Activated CD4-positive, alpha-beta T cell treated with anti-CD3 and anti-CD28 coated beads, Interleukin-2, Interleukin-6, amounts not matched to agents 100 ng/mL and 50 ng/mL, durations not matched to agents 16 hours and 8 hours (primary cell): ENCODE data around the gene KATNAL1.
A peak's percentile ranks its signal among the peaks of the same experiment; 100 is the strongest.
"Not testable (repeated sequence)": the region's sequence is repeated elsewhere in the genome, so short reads cannot be mapped to it uniquely, and the experiment has no call there.

Experiments used
- DNase-seq: peaks from one replicate; pipeline ENCODE4 v3.0.0-alpha.2; 2020

KATNAL1 gene

DNA sequence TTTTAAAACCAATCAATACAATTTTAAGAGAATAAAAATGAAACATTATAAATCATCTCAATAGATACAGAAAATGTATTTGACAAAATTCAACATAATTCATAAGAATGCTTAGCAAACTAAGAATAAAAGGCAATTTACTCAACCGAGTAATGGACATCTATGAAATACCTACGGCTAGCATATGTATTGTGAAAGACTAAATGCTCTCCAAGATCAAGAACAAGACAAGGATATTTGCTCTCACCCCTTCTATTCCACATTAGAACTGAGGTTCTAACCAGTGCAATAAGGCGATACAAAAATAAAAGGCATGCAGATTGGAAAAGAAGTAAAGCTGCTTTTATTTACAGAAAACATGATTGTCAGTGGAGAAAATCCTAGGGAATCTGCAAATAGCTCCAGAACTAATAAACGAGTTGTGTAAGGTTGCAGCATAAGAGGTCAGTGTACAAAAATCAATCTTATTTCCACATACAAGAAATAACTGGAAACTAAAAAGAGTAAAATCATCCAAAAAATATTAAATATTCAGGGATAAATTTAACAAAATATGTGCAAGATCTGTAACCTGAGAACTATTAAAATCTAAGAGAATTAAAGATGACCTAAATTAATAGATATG lies 16.4 kb downstream of the KATNAL1 start:
- no peak for DNase-seq

DNA sequence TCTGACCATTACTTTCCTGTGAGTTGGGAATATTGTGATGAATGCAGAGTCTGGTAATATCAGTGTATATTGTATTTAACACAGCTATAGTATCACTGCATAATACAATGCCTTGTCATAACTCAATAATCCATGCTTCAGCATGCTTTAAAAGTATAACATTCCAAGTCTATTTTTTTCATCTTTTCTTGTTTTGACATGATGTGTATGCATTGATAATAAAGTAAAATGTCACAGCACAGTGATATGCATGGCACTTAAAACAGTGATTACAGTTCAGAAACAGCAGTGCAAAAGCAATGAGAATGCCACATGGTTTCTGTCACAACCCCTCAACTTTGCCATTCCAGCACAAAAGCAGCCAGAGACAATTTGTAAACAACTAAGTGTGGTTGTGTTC lies 17.8 kb downstream of the KATNAL1 start:
- DNase-seq = no peak

DNA sequence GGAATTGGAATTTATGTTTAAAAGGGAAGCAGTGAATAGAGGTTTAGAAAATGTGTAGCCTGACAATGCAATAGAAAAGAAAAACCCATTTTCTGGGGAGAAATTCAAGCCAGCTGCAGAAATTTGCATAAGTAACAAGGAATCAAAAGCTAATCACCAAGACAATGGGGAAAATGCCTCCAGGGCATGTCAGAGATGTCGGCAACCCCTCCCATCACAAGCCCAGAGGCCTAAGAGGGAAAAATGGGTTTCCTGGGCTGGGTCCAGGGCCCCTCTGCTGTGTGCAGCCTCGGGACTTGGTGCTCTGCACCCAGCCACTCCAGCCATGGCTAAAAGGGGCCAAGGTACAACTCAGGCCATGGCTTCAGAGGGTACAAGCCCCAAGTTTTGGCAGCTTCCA lies 21.3 kb downstream of the KATNAL1 start:
- DNase-seq = not testable (repeated sequence)

DNA sequence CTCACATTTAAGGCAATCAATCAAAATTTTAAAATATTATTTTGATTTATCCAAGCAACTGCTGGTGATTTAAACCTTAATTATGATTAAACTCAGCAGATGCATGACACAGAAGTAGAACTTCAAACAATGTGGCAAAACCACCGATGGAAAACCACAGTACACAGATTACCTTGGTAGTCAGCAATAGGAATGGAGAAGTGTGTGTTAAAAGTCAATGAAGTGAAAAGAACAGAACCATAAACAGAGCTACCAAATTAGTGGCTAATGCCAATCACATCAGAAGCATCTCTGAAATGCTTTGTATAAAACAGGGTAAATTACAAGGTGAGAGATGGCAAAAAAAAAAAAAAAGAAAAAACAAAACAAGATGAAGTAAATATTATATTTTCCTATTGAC lies 31.2 kb downstream of the KATNAL1 start:
- peak; percentile 27 for DNase-seq

DNA sequence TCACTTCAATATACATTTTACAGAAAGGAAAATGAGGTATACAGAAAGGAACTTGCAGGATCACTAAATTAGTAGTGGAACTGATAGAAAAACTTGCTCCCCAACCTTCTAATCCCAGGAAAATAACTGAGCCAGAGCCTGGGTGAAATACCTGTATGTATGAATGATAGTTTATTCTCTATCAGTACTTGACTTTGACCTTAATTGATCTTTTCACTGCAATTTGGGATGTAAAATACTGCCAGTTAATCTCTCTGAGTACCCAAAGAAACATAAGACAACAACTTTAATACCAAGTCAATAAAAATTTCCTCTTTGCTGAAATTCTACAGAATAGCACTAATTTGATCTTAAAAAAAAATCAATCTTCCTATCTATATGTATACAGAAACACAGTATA lies 33.3 kb downstream of the KATNAL1 start:
- DNase-seq = no peak

DNA sequence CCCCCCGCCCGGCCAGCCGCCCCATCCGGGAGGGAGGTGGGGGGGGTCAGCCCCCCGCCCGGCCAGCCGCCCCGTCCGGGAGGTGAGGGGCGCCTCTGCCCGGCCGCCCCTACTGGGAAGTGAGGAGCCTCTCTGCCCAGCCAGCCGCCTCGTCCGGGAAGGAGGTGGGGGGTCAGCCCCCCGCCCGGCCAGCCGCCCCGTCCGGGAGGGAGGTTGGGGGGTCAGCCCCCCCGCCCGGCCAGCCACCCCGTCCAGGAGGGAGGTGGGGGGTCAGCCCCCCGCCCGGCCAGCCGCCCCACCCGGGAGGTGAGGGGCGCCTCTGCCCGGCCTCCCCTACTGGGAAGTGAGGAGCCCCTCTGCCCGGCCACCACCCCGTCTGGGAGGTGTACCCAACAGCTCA lies 37.3 kb downstream of the KATNAL1 start:
- not testable (repeated sequence) for DNase-seq

DNA sequence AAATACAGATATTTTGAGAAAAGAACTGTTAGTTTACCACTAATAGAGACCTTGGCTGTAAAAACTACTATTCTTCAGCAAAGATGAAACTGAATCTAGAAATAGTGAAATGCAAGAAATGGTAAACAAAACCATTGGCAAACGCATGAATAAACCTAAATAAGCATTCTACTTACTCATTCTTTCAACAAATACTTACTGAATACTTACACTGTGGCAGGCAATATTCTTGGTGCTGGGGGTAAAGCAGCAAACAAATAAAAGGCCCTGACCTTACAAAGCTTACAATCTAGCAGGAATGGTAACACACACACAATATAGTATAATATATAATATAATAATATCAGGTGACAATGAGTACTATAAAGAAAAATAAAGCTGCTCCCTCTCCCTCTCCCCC lies 38.7 kb downstream of the KATNAL1 start:
- no peak for DNase-seq

DNA sequence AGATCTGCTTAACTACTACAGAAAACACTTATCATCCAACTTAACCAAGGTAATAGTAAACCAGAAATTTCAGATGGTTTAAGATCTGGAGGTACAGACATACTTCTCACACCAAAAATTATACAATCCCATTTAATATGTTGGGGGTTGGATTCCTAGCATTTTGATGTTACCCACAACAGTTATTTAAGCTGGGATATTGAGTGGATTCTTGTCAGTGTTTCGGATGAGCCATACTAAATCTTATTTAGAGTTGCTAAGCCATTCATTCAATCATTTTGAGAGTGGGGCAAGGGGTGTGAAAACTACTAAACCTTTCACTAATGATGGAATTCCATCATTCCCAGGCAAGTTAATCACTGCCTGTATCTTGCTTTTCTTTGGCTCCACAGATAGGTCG lies 40.6 kb downstream of the KATNAL1 start:
- DNase-seq = no peak

DNA sequence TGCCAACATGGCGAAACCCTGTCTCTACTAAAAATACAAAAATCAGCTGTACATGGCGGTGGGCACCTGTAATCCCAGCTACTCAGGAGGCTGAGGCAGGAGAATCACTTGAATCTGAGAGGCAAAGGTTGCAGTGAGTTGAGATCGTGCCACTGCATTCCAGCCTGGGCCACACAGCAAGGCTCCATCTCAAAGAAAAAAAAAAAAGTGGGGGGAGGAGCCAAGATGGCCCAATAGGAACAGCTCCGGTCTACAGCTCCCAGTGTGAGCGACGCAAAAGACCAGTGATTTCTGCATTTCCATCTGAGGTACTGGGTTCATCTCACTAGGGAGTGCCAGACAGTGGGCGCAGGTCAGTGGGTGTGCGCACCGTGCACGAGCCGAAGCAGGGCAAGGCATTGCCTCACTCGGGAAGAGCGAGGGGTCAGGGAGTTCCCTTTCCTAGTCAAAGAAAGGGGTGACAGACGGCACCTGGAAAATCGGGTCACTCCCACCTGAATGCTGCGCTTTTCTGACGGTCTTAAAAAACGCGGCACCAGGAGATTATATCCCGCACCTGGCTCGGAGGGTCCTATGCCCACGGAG lies 48.1 kb downstream of the KATNAL1 start:
- DNase-seq = not testable (repeated sequence)

DNA sequence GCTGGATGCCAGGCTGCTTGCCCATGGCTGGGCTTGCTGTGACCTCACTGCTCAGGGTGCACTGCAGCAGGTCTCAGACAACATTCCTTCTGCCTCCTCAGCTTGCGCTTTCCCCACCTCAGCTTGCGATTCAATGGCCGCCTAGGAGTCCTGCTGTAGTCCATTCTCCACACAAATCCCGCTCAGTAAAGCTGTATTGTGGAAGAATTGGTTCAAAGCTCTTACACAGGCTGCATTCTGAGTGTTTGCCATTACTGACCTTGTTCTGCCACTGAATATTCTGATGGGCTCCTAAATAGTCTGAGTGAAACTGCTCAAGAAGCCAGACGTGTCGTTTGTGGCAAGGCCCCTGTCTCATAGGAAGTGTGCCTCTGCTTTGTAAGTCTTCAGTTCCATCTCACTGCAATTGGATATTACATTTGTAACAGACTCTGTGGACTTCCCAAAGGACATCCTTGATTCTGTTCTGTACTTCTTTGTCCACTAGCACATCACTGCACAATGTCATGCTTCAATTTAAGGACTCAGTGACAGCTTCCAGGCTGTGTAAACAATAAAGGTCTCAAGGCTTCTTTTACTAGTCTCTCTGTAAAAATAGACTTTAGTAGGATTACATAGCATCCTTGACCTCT lies 49.8 kb downstream of the KATNAL1 start:
- no peak for DNase-seq

DNA sequence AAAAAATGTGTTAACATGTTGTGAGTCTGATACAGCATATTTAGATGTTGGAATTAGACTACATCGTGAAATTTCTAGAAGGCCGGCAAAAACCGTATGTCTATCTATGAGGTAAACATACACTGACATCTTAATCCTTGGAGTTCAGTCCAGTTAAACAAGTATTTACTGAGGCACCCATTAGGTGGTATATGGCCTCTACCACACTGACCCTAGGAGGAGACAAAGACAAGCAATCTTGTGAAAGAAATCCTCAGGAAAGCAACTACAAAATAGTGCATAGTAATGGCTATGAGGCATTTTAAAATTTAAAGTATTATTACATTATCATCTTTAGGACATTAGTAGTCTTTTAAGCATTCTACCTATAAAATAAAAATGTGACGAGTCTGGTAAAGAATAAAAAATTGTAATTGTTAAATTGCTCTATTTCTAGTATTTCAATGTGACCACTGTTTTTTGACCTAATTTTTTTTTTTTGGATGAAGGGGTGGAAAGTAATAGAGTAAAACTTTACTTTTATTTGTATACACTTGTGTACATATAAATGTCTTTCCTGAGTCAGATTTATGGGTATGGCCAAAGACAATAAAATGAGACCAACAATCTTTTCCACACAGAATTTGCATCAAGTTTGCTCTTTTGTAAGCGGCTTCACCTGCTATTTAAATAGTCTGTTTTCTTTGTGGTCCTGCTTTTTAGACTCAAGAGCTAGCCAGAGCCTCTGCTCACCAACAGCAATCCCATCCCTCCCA lies 50.5 kb downstream of the KATNAL1 start:
- DNase-seq = no peak

DNA sequence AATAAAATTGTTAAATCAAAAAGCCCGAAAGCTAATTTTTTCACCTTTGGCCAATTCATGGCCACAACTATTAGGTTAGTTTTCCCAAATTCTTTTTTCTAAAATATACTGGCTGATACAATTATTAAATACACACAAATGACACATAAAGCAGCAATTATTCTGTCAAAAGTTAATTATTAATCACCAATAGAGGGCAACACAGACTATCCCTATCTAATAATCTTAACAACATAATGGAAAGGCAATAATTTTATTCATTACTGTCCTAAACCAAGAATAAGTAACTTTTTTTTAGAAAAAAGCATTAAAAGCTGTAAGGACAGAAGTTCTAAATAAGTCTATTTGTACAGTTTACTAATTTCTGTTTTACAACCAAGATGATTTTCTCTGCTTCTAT lies 51.7 kb downstream of the KATNAL1 start:
- DNase-seq = no peak

DNA sequence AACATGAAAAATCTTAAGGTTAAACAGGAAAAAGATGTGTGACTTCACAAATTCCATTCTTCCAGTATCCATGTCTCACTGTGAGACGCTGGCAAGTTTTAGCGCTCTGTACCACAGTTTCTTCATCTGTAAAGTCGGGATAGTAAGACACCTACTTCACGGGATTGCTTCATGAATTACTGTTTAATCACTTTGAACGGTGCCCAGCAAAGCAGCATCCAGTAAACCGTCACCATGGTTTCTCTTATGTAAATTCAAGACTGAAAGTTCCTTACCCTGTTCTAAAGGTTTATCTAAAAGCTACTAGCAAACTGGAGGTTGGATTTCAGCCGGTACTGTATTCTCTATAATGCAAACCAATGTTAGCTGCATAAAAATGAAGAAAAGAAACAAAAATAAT lies 53.5 kb downstream of the KATNAL1 start:
- DNase-seq = peak; percentile 44

DNA sequence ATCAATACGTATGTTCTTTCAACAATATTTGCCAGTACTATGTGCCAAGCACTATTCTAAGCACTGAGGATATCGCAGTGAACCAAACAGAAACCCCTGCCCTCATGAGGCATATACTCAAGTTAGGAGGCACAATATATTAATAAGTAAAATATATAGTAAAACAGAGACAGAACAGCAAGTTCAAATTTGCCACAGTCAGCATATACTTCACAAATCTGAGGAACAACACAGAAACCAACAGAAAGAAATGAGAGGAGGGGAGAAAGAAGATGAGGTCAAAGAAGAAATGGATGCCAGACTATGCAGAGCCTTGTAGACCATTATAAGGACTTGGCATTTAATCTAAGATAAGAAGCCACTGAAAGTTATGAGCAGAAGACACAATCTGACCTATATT lies 59.9 kb downstream of the KATNAL1 start:
- no peak for DNase-seq

DNA sequence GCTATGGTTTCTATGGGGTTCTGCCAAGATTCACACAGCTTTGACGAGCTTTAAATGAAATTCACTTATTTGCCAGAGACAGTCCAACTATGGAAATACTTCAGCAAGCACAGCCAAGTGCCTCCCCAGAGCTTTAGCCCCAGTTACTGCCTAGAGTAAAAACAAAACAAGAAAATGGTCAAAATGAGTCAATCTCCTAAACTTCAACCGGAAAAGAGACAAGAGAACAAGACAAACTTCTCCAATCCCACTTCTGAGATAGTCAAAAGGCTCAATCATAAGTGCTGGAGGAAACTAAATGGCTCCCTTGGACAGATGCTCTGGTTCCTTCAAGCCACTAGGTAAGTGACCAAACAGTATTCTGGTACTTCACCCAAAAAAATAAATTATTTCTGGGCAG lies 65.8 kb downstream of the KATNAL1 start:
- DNase-seq = peak; percentile 80

DNA sequence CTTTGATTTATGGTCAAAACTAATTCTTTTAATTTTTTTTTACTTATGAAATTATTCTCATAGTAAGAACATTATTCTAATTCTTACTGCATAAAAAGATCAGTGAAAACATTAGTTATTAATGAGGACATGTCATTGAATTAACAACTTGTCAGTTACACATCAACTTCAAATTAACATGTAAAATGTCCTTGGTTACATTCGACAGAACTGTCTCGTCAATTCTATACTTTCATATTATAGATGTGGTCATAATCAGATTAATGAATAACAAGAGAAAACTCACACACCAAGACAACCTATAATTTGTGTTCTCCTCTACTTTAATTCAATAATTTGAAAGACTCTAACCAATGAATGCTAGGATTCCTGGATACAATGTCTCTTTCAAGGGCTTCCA lies 66.7 kb downstream of the KATNAL1 start:
- no peak for DNase-seq

DNA sequence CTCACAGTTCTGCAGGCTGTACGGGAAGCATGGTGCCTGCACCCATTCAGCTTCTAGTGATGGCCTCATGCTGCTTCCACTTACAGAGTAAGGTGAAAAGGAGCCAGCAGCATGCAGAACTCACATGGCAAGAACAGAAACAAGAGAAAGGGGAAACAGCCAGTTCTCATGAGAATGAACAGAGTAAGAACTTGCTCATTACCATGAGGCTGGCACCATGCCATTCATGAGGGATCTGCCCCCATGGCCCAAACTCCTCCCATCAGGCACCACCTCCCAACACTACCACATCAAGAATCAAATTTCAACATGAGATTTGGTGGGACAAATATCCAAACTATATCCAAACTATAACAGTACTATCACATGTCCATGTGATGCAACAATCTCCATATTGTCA lies 72.1 kb downstream of the KATNAL1 start:
- no peak for DNase-seq

DNA sequence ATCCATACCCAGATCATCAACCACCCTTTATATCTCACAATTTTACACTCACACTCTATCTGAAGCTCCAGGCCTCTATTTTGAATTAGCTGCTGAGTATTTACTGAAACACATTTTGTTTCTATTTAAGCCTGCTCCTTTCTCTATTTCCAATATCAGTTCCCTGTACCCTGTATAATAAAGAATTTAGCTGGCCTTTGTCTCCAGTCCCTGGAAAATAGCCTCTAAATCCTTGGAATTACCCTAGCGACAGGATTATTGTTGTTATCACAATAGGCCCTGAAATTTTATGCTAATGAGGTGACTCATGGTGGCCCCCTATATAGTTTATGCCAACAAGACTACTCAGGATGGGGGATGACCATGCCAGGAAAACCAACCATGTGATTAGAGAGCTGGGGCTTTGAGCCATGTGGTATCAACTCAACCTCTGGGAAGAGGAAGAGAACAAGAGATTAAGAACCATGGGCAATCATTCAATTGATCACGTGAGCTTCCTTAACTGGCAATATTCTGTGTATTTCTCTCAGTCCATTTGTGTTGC lies 72.7 kb downstream of the KATNAL1 start:
- no peak for DNase-seq

DNA sequence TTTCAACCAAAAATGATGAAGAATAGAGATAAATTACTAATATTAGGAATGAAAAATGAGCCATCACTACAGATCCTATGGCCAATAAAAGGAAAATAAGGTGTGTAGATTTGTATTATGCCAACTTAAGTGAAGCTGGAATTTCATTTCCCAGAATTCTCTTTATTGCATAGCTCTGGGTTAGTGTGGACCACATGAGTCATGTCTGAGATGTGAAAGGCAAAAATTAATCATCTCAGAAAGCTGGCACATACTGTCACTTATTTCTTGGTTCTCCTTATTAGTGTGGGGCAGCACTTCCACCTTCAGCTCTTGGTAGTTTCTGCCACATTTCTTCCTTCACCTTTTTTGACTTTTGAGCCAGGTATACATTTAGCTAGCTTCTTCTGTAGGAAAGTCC lies 82.6 kb downstream of the KATNAL1 start:
- peak; percentile 80 for DNase-seq

DNA sequence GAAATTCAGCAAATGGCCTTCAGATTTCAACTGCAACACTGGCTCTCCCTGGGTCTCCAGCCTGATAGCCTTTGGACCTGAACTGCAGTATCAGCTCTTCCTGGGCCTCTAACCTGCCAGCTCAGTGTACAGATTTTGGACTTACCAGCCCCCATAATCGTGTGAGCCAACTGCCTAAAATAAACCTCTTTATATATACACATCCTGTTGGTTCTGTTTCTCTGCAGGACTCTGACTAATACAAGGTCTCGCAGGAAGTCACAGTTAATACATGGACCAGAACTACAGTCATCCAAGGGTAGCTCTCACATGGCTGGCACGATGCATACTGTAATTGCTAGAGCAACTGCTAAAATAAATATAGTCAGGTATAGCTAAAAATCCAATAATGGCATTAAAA lies 85.1 kb downstream of the KATNAL1 start:
- DNase-seq = peak; percentile 54

DNA sequence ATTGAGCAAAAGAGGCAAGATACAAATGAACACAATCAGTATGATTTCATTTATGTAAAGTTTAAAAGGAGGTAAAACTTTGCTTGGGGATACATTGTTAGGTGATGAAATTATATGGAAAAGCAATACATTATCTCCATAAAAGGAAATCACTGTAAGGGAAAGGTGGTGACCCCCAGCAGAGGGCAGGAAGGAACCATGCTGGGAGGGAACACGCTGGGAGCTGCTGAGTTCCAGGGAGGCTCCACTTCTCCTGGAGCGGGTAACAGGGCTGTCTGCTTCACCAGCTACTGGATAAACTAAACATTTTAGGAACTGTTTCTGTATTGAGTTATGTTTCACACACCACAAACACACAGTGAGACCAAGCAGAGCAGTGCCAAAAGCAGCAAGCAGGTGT lies 91.2 kb downstream of the KATNAL1 start:
- no peak for DNase-seq

DNA sequence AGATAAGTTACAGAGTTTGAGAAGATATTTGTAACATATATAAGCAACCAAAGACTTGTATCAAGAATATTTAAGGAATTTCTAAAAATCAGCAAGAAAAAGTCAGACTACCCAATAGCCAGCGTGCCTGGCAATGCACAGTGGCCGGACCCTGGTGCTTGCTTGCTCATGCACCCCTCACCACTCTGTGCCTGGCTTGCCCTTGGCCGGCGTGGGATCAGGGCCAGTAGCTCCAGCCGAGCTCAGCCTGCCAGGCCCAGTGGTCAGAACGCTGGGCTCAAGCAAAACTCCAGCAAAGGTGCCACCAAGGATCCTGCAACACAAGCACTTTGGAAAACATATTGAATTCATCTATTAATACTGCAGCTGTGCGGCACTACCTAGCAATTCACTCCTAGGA lies 95.1 kb downstream of the KATNAL1 start:
- no peak for DNase-seq

DNA sequence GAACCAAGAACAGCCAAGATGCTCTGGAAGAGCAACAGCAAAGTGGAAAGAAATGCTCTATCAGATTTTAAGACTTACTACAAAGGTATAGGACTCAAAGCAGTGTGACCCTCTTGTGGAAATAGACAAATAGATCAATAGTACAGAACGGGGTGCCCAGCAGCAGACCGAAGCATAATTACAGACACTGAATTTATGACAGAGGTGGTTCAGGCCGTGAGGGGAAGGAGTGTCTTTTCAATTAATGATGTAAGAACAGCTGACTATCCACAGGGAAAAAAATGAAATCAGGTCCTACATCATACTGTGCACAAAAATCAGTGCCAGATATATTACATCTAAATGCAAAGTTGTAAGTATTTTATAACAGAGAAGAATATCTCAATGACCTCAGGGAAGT lies 95.6 kb downstream of the KATNAL1 start:
- no peak for DNase-seq

DNA sequence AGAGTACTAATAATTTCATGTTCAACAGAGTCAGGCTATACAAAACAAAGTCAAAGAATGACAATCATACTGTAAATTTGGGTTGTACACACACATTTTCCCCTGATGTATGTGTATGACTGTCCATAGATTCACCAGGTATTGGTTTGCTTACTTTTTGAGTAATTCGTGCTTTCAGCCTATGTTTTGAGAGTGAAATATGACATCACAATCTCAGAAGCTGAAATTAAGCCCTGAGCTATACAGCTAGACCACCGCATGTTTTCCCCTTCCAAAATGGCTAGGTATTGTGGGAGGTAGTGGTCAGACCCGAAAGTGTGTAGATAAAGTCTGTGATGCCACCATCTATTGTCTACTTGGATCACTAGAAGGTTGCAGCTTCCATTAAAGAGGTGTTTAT lies 102.8 kb downstream of the KATNAL1 start:
- peak; percentile 29 for DNase-seq
